ENCODE results near the gene MORN1.

Gene MORN1

GRCh38 chr1:2306151-2306978 is 85.0 kb downstream of the MORN1 start:
- Histone ChIP-seq H3K36me3 (ENCODE audit: control insufficient read depth, low read length) (no peaks in the 10 kb centered on the region), H3K27me3 (ENCODE audit: control insufficient read depth, low read length) (peaks cover 4% of the 10 kb centered on the region; the same call in 1 of the 2 replicates), H4K20me1 (ENCODE audit: control insufficient read depth, insufficient read depth, low read depth, low read length) (0 out of 2 replicates have a peak, but pooled peaks cover 3% of the 10 kb centered on the region), H3K9me3 (ENCODE audit: control insufficient read depth, insufficient read depth, low read length) (no peaks in the 10 kb centered on the region), H3K27ac (ENCODE audit: low read depth, low read length) (no peak overlapping the region), H3K4me3 (ENCODE audit: low read length) (no peak overlapping the region), H3K4me2 (ENCODE audit: low read length) (no peak overlapping the region), H3K79me2 (ENCODE audit: control insufficient read depth, low read length) (no peaks in the 10 kb centered on the region), H3F3A (ENCODE audit: control insufficient read depth, insufficient read depth) (no peaks in the 10 kb centered on the region), H3K4me1 (ENCODE audit: control insufficient read depth, low read length) (peaks cover 5% of the 10 kb centered on the region), H3K9me2 (replicated peaks; ENCODE audit: control insufficient read depth, low read length) (no peaks in the 10 kb centered on the region)
- TF ChIP-seq EZH2phosphoT487 (IDR thresholded peaks at IDR 0.05; ENCODE audit: borderline replicate concordance, low read length) (no peak), CTCF (IDR thresholded peaks at IDR 0.05; ENCODE audit: low read depth, low read length, poor library complexity, severe bottlenecking) (no peak)

- no peak overlapping the region for H3K4me2 ChIP-seq (ENCODE audit: low read length)
- peaks cover 14% of the 10 kb centered on the region for H3K27me3 ChIP-seq (ENCODE audit: control insufficient read depth, low read length)
- H3K9me3 ChIP-seq (ENCODE audit: control insufficient read depth, insufficient read depth, low read length) = no peaks in the 10 kb centered on the region
- H3K9me2 ChIP-seq (replicated peaks; ENCODE audit: control insufficient read depth, low read length) = no peaks in the 10 kb centered on the region
- peaks cover 18% of the 10 kb centered on the region for H3K4me1 ChIP-seq (ENCODE audit: control insufficient read depth, low read length)
- H3F3A ChIP-seq (ENCODE audit: control insufficient read depth, insufficient read depth) = 0 out of 2 replicates have a peak, but pooled peaks cover 2% of the 10 kb centered on the region
- TF ChIP-seq CTCF (IDR thresholded peaks at IDR 0.05; ENCODE audit: low read depth, low read length, poor library complexity, severe bottlenecking) (no peak), EZH2phosphoT487 (IDR thresholded peaks at IDR 0.05; ENCODE audit: borderline replicate concordance, low read length) (no peak)
- peaks cover 6% of the 10 kb centered on the region; the same call in 1 of the 2 replicates for H4K20me1 ChIP-seq (ENCODE audit: control insufficient read depth, insufficient read depth, low read depth, low read length)
- H3K36me3 ChIP-seq (ENCODE audit: control insufficient read depth, low read length) = no peaks in the 10 kb centered on the region
- no peaks in the 10 kb centered on the region for H3K79me2 ChIP-seq (ENCODE audit: control insufficient read depth, low read length)
- no peak overlapping the region for H3K27ac ChIP-seq (ENCODE audit: low read depth, low read length)
- H3K4me3 ChIP-seq (ENCODE audit: low read length) = no peak overlapping the region
Observed at GRCh38 chr1:2304921-2305681, 86.3 kb downstream of the MORN1 start.

- 0 out of 2 replicates have a peak, but pooled peaks cover 2% of the 10 kb centered on the region for H3F3A ChIP-seq (ENCODE audit: control insufficient read depth, insufficient read depth)
- H3K4me1 ChIP-seq (ENCODE audit: control insufficient read depth, low read length) = peaks cover 21% of the 10 kb centered on the region
- no peaks in the 10 kb centered on the region for H3K36me3 ChIP-seq (ENCODE audit: control insufficient read depth, low read length)
- TF ChIP-seq CTCF (IDR thresholded peaks at IDR 0.05; ENCODE audit: low read depth, low read length, poor library complexity, severe bottlenecking) = no peak
- TF ChIP-seq EZH2phosphoT487 (IDR thresholded peaks at IDR 0.05; ENCODE audit: borderline replicate concordance, low read length) = no peak
- H3K27ac ChIP-seq (ENCODE audit: low read depth, low read length) = no peak overlapping the region
- no peak overlapping the region for H3K4me3 ChIP-seq (ENCODE audit: low read length)
- no peak overlapping the region for H3K4me2 ChIP-seq (ENCODE audit: low read length)
- no peaks in the 10 kb centered on the region for H3K9me2 ChIP-seq (replicated peaks; ENCODE audit: control insufficient read depth, low read length)
- H3K27me3 ChIP-seq (ENCODE audit: control insufficient read depth, low read length) = peaks cover 19% of the 10 kb centered on the region
- H3K9me3 ChIP-seq (ENCODE audit: control insufficient read depth, insufficient read depth, low read length) = no peaks in the 10 kb centered on the region
- no peaks in the 10 kb centered on the region for H3K79me2 ChIP-seq (ENCODE audit: control insufficient read depth, low read length)
- peaks cover 11% of the 10 kb centered on the region; the same call in 1 of the 2 replicates for H4K20me1 ChIP-seq (ENCODE audit: control insufficient read depth, insufficient read depth, low read depth, low read length)
Observed at GRCh38 chr1:2304282-2304681, 87.1 kb downstream of the MORN1 start.
